Skin of body (tissue), 2 donors: ENCODE results near the gene ERVFRD-1. TPM values are rescaled to one million over a fixed set of nuclear protein-coding genes. Genes with fewer than 3 reads are reported as not detected.

Source experiments
- small RNA-seq: library from RNA; depleted of rRNA; stranded (forward); fragments of <200 nt; gene quantifications from one replicate; pipeline ENCODE3, GENCODE V24; 2014; ENCODE audit warnings: low replicate concordance
- total RNA-seq: library from RNA; depleted of rRNA; stranded (reverse); fragments of >200 nt; gene quantifications from one replicate; pipeline ENCODE4 v1.2.3, GENCODE V29; 2014

Gene ERVFRD-1
- total RNA-seq, 1 donor from 2014 or later = 0.10 TPM

Small RNA genes lying within 50 kb of the gene (small RNA-seq; reads per million reads assigned to genes)
- not detected for gene AL136139.1

Other genes with a start within 250 kb of the ERVFRD-1 start
- gene GCM2, start 229.7 kb downstream of the ERVFRD-1 start, total RNA-seq = not detected
- gene SYCP2L, start 224.7 kb downstream of the ERVFRD-1 start, total RNA-seq = 4.9 TPM
- 0.59 TPM for gene ELOVL2, start 67.4 kb downstream of the ERVFRD-1 start, total RNA-seq
- 13.2 TPM for gene SMIM13, start 17.9 kb downstream of the ERVFRD-1 start, total RNA-seq
- gene NEDD9, start 120.9 kb upstream of the ERVFRD-1 start, total RNA-seq = 49.7 TPM